GM12878 (cell line): ENCODE measurements around the gene TNS4. TPM values are rescaled to one million over a fixed set of nuclear protein-coding genes. Genes with fewer than 3 reads are reported as not detected.

Experiments used
- BACH1 ChIP-seq: fragments of 450-650 bp; IDR thresholded peaks from 2 replicates; pipeline ENCODE4 v1.6.1; 2017; ENCODE audit warnings: mild to moderate bottlenecking, borderline replicate concordance
- BMI1 ChIP-seq: fragments of 450-650 bp; IDR thresholded peaks from 2 replicates; pipeline ENCODE4 v1.6.1; 2016; ENCODE audit warnings: mild to moderate bottlenecking, moderate library complexity, borderline replicate concordance
- CBFB ChIP-seq: IDR thresholded peaks from 2 replicates; pipeline ENCODE4 v1.6.1; 2016; ENCODE audit warnings: antibody characterized with exemption, low read depth
- DPF2 ChIP-seq: fragments of 450-650 bp; IDR thresholded peaks from 2 replicates; pipeline ENCODE4 v1.6.1; 2017; ENCODE audit warnings: mild to moderate bottlenecking
- EED ChIP-seq: sonication (generic); IDR thresholded peaks from 2 replicates; pipeline ENCODE4 v1.6.1; 2016; ENCODE audit warnings: antibody characterized with exemption, low read depth
- EZH2 ChIP-seq: IDR thresholded peaks from 2 replicates; pipeline ENCODE4 v1.6.1; 2012; ENCODE audit warnings: low read depth, mild to moderate bottlenecking, control low read depth, inconsistent platforms, low read length, borderline replicate concordance; ENCODE audit not compliant: control insufficient read depth
- FOS ChIP-seq: IDR thresholded peaks from 3 replicates; pipeline ENCODE4 v1.6.1; 2011; ENCODE audit warnings: borderline replicate concordance; ENCODE audit not compliant: insufficient read length; ENCODE audit errors: extremely low read depth
- HDAC2 ChIP-seq: fragments of 200-600 bp; sonication (generic); IDR thresholded peaks from 2 replicates; pipeline ENCODE4 v1.6.1; 2017
- IKZF1 ChIP-seq: fragments of 450-650 bp; conservative IDR thresholded peaks from 2 replicates; pipeline ENCODE4 v1.6.1; 2017; ENCODE audit warnings: antibody characterized with exemption, mild to moderate bottlenecking
- KDM1A ChIP-seq: fragments of 200-600 bp; sonication (generic); IDR thresholded peaks from 2 replicates; pipeline ENCODE4 v1.6.1; 2016; ENCODE audit warnings: borderline replicate concordance
- NFXL1 ChIP-seq: fragments of 450-650 bp; IDR thresholded peaks from 2 replicates; pipeline ENCODE4 v1.6.1; 2017; ENCODE audit warnings: antibody characterized with exemption, mild to moderate bottlenecking, borderline replicate concordance
- PAX8 ChIP-seq: fragments of 450-650 bp; IDR thresholded peaks from 2 replicates; pipeline ENCODE4 v1.6.1; 2017; ENCODE audit warnings: mild to moderate bottlenecking, moderate library complexity
- RCOR1 ChIP-seq: conservative IDR thresholded peaks from 2 replicates; pipeline ENCODE4 v1.6.1; 2012; ENCODE audit warnings: low read depth, low read length, improper control_type of control experiment
- SREBF2 ChIP-seq: IDR thresholded peaks from 2 replicates; pipeline ENCODE4 v1.6.1; 2012; ENCODE audit warnings: mild to moderate bottlenecking, low read length
- SRF ChIP-seq, 2 experiments: IDR thresholded peaks; 2 replicates each; pipeline ENCODE4 v1.6.1; 2011; ENCODE audit warnings: low read depth in 2 of 2, low read length in 2 of 2, mild to moderate bottlenecking in 1 of 2, moderate library complexity in 1 of 2
- TBL1XR1 ChIP-seq: IDR thresholded peaks from 2 replicates; pipeline ENCODE4 v1.6.1; 2012; ENCODE audit warnings: low read depth, low read length, improper control_type of control experiment
- YY1 ChIP-seq: IDR thresholded peaks from 2 replicates; pipeline ENCODE4 v1.6.1; 2011; ENCODE audit warnings: low read depth, mild to moderate bottlenecking, low read length
- ZSCAN29 ChIP-seq: fragments of 450-650 bp; IDR thresholded peaks from 2 replicates; pipeline ENCODE4 v1.6.1; 2017; ENCODE audit warnings: mild to moderate bottlenecking, moderate library complexity
- polyA plus RNA-seq, 11 experiments: library from polyadenylated mRNA; depleted of rRNA in 4 of 11; unstranded in 6 of 11; stranded (reverse) in 5 of 11; fragments of >200 nt; fragmentation: Nextera tagmentation in 4 of 11; fragmentation: Illumina TruSeq in 1 of 11; extraction: Ambion mirVana in 4 of 11; extraction: Trizol in 1 of 11; gene quantifications; 1 replicate in 1 of 11; 2 replicates in 10 of 11; pipeline versions ENCODE4 v1.2.1 to v1.2.3, GENCODE V29; 2011 to 2016; ENCODE audit warnings: inconsistent platforms in 2 of 11, missing spikeins in 2 of 11, low read depth in 1 of 11
- total RNA-seq, 4 experiments: library from RNA; depleted of rRNA in 3 of 4; stranded (reverse); fragments of >200 nt in 3 of 4; fragmentation: Illumina TruSeq in 1 of 4; extraction: Trizol in 1 of 4; gene quantifications; 2 replicates each; pipeline versions ENCODE4 v1.2.1 to v1.2.3, GENCODE V29; 2013 to 2021
- TF ChIP-seq, protein P1 (sequence below): fragments of 450-650 bp; IDR thresholded peaks from 2 replicates; pipeline ENCODE4 v1.6.1; 2017; ENCODE audit warnings: mild to moderate bottlenecking

The TNS4 gene
- total and polyA plus RNA-seq, 10 of the 15 experiments (the other 5 are each of a cell fraction or from before 2014, with no cell fraction given): 0.10 to 0.90 (median 0.68) TPM; not detected in 2

- TF ChIP-seq EED (no peak), YY1 (no peak), SREBF2 (no peak), BMI1 (0 out of 2 replicates have a peak, but pooled peaks have one; percentile 5), CBFB (peak; percentile 14; the same call in 1 of the 2 replicates), NFXL1 (no peak), TBL1XR1 (no peak), ZSCAN29 (no peak), IKZF1 (0 out of 2 replicates have a peak, but pooled peaks have one; percentile 45), KDM1A (no peak), DPF2 (peak; percentile 23; the same call in 1 of the 2 replicates), PAX8 (no peak), FOS (no peak), RCOR1 (no peak), BACH1 (peak; percentile 4; the same call in 1 of the 2 replicates), HDAC2 (no peak), SRF (IDR thresholded peaks at IDR 0.05; ENCODE audit: low read depth in 2 of 2, low read length in 2 of 2) (no peak), EZH2 (no peak)
- TF ChIP-seq, protein P1, sequence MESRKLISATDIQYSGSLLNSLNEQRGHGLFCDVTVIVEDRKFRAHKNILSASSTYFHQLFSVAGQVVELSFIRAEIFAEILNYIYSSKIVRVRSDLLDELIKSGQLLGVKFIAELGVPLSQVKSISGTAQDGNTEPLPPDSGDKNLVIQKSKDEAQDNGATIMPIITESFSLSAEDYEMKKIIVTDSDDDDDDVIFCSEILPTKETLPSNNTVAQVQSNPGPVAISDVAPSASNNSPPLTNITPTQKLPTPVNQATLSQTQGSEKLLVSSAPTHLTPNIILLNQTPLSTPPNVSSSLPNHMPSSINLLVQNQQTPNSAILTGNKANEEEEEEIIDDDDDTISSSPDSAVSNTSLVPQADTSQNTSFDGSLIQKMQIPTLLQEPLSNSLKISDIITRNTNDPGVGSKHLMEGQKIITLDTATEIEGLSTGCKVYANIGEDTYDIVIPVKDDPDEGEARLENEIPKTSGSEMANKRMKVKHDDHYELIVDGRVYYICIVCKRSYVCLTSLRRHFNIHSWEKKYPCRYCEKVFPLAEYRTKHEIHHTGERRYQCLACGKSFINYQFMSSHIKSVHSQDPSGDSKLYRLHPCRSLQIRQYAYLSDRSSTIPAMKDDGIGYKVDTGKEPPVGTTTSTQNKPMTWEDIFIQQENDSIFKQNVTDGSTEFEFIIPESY: no peak
Observed at GRCh38 chr17:40547785-40548478, 46.5 kb upstream of the TNS4 start (continued).
